Kidney capillary endothelial cell (primary cell): Measurements from ENCODE around the gene SUSD5.

Experiments
- DNase-seq: peaks from one replicate; pipeline ENCODE4 v3.0.0-alpha.2; 2018; ENCODE audit warnings: low spot score

SUSD5 gene

DNA sequence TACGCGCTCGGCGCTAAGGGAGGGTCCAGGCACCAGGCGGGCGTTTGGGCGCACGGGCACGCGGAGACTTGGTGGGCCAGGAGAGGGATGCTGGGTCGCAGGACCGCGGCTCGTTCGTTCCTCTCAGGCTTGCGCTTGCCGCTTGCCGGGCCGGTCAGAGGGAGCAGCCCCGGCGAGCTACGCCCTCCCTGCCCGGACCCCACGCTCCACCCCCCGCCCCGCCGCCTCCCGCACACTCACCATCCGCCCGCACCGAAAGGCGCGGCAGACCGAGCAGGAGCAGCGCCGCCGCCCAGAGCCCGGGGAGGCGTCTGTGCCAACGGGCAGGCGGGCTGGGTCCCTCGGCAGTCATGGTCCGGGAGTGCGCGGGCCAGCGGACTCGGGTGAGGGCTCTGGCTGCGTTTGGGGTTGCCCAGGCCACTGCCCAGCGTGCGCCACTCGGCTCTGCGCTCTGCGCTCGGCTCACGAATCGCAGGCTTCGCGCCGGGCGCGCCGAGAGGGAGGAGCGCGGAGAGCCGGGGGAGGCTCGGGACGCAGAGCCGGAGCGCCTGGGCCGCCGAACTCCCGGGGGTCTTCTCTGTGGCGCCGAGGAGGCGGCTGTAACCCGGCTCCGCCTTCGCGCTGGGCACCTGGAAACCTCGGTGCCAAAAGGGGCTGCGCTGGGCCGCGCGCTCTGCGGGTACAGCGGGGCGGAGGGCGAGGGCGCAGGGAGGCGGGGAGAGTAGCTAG, at the start of gene SUSD5:
TSS of gene SUSD5 (minus strand) at position 365 of the 729 bp plus-strand sequence. CDS start at position 352, 13 bp downstream.
- DNase-seq: peak; percentile 3

DNA sequence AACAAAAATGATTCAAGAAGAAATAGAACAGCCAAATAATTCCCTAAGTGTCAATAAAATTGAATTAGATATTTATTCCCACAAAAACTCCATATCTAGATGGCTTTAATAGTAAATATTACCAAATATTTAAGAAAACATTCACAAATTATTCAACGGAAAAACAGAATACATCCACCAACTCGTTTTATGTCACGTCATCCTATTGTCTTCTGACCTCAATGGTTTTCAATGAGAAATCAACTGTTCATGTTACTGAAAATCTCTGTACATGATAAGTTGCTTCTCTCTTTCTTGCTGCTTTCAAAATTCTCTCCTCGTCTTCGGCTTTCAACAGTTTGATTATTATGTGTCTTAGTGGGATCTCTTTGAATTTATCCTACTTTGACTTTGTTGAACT, 41.5 kb upstream of the SUSD5 start:
- DNase-seq: no peak

DNA sequence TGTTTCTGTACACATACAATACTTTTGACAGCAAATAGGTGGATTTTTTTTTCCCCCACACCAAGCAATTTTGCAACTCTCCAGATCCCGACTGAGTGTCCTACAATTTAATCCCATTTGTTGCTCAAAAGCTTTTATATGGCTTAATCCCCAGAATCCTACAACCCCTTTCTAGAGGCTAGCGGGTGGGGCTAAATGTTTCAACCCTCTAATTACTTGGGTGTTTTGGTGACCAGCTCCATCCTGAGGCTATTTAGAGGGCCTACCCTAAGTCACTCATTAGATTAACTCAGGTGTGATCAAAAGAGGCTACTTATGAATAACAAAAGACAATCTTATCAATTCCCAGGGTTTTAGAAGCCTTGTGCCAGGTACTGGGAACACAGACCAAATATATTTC, 37.6 kb upstream of the SUSD5 start:
- no peak for DNase-seq

DNA sequence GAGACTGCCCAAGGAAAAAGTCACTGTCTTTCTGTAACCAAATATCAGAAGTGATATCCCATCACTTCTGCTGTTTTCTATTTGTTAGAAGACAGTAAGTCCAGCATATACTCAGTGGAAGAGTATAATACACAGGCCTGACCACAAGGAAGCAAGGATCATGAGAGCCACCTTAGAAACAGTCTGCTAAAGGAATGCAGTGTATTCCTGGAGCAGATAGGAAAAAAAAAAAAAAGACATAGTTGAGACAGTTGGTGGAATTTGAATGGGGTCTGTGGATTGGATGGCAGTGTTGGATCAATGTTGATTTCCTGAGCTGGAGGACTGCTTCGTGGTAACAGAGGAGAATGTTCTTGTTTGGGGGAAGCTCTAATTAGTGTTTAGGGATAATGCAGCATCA, 32.1 kb upstream of the SUSD5 start:
- no peak for DNase-seq

DNA sequence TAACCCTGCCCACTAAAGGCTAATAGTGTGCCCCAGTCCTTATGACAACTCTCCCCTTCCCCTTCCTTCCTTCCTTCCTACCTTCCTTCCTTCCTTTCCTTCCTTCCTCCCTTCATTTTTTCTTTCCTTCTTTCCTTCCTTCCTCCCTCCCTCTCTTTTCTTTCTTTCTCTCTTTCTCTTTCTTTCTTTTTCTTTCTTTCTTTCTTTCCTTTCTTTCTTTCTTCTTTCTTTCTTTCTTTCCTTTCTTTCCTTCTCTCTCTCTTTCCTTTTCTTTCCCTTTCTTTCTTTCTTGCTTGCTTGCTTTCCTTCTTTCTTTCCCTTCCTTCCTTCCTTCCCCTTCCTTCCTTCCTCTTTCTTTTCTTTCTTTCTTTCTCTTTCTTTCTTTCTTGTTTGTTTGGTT, 28.2 kb upstream of the SUSD5 start:
- DNase-seq: no peak

DNA sequence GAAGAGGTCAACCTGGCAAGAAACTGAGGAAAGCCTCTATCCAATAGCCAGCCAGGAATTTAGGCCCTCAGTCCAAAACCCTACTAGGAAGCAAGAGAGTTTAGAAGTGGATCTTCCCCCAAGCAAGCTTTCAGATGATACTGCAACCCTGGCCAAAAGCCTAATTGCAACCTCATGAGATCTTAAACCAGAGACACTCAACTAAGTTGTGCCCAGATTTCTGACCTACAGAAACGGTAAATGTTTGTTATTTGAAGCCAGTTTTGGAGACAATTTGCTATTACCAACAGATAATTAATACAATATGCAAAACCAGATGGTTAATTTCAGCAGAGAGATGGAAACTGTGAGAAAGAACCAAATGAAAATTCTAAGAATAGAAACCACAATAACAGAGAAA, 21.7 kb upstream of the SUSD5 start:
- no peak for DNase-seq

DNA sequence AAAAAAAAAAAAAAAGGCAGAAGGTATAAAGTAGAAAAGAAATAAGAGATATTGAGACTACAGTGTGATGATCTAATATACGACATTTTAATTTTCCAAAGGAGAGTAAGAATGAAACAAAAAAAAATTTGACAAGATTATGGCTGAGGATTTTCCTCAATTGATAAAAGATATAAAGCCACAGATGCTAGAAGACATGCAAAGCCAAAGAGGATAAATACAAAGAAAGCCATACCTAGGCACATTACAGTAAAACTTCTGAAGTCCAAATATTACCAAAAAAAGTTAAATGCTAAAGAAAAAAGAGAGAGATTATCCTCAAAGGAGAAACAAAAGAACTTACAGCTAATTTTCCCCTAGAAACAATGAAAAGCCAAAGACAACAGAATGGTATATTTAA, 20.3 kb upstream of the SUSD5 start:
- DNase-seq: no peak

DNA sequence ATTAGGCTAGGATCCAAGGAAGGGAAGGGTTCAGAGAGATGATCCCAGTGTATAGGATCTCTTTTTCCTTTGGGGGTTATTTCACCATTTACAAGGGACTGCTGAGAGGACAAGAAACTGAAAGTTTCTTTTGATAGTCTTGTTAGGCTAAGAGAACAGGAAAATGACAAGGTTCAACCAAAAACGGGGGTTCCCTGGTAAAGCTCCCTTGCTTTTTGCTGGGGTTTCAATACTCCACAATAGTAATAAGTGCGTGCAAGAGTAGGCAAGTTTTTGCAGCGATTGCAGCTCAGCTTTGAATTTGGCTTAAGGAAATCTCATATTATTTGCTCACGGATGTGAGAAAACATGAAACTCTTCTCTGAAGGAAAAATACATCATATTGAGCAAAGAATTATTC, 18.8 kb upstream of the SUSD5 start:
- no peak for DNase-seq

DNA sequence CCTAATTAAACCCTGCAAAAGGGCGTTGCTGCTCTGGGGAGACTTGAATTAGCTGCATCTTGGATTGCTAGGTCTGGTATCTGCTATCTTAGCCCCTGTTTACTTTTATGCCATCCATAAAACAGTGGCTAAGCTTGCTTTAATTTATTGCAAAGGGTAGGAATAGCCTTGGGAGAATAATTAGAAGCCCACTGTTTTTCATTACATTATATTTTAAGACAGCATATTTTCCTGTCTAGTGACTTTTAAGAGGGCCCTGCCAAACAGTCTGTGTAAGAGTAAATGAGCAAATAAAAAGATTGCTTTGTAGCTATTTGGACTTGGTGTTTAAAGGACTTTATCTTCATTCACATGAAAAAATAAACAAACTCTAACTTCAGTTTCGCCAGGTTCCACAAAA, 17.4 kb upstream of the SUSD5 start:
- no peak for DNase-seq

DNA sequence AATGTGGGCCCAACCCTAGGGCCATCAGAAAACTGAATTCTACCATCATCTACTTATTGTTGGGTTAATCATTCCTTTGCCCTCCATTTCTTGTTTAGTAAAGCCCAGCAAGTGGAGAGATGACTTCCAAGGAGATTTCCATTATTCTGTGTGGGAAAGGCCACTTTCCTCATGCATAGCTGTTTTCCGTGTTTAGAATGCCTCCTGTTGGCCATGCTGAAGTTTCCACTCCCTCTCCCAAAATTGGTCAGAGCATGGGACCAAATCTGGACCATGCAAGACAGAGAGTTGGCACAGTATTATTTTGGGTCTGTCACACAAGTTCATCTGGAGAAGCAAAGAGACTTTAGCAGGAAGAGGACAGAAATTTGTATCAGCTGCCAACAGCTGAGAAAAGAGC, 15.3 kb upstream of the SUSD5 start:
- no peak for DNase-seq

DNA sequence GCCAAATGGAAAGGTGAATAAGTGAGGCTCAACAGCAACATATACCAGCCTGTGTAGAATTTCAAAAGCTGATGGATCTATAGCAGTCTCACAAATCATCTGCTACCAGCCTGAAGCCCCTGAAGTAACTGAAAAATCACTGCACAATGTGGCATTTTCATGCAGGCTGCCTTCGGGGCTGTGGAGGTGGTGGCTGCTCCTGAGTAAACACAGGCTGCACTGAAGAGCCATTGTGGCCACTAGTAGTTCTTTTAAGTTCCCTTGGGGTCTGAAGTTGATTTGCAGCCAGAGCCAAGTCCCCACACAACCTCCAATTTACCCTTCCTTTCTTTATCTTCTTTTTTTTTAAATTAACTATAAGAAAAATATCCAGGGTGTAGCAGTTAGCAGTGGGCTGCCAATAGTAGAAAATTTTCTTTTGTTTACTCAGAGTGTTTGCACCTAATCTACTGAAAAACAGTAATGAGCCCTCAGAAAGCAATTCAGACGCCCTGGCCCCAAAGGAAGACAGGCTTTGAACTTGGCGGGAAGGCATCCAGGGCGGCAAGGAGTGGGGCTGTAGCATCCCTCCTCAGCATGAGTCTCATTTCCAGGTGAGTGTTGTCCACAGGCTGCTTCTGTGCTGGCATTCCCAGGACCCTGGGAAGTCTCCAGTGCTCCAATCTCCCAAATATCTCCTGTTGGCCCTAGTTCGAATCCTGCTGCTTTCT, 13.3 kb upstream of the SUSD5 start:
- no peak for DNase-seq

DNA sequence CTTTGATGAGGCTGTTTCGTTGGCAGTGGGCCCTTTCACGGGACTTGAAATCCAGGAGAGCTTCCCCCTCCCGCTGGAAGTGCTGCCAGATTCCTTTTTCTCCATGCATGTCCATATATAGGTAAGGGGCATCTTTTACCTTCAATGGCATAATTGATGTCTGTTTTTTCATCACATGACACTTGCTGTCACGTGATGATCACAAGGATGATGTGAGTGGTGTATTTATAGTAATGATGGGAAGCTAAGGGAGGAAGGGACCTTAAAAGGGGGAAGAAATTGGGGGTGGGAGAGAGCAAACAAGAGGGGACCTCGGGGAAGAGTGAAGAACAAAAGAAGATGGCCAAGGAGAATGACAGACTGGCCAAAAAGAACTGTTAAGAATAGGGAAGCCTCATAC, 11.3 kb upstream of the SUSD5 start:
- DNase-seq: no peak

DNA sequence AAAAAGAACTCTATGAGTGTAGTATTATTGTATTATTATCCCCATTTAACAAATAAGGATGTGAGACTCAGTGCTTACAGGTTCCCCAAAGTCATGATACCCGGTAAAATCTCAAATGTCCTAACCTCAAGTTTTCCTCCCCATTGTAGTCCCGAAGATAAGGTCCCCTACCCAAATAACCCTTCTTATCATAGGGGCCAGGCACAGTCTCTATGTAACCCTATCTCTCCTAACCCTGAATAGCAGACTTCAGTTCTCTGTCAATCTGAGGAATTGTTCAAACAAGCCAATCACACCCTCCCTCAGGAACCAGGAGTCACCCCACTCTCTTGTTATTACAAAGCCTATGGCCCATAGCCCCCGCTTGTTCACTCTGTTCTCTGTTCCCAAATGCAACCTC, 10.5 kb upstream of the SUSD5 start:
- no peak for DNase-seq

DNA sequence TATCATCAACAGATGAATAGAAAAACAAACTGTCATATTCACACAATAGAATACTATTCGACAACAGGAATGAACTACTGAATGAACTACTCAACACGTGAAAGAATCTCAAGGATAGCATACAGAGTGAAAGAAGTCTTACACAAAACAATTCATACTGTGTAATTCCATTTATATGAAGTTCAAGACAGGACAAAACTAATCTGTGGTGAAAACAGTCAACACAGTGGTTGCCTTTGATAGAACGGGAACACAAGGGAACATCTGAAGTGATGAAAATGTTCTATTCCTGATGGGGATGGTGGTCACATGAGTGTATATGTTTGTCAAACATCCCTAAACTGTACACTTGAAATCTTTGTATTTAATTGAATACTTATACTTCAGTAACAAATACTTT, 2.6 kb upstream of the SUSD5 start:
- DNase-seq: no peak

DNA sequence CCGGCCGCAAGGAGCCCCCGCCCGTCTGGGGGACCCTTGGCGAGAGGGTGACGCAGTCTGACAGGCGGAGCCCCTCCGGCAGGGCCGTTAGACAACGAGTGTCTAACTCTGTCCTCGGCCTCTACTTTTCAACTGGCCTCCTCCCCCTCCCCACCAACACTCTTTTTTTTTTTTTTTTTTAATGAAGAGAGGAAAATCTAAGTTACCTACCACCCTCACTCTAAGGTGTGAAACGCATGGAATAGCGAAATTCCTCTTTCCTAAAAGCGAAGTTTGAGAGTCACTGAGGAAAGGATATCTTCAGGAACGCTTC, 521 bp upstream of the SUSD5 start:
- DNase-seq: no peak

DNA sequence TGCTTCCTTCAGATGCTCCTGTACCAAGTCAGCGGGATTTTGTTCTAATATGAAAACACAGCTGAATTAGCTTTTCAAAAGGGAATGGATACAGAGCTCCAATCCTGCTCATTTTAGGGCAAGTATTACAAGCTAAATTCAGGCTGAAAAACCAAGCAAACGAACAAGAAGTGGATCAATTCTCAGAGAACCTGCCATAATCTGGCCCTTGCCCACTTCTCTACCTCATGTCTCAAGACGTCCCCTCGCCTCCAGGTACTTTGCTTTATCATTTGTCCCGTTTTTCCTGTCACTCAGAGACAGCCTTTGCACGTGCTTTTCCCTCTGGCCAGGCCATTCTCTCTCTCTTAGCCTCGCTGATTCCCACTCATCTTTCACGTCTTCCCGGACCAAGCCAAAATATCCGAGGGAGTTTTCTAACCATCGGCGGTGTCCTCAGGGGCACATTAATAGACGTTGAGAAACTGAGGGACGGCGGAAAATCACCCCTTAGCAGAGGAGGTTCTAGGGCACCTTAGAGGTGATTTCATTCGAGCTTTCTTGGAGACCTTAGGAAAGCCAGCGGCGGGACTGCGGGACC, 654 bp downstream of the SUSD5 start:
- DNase-seq: peak; percentile 18

DNA sequence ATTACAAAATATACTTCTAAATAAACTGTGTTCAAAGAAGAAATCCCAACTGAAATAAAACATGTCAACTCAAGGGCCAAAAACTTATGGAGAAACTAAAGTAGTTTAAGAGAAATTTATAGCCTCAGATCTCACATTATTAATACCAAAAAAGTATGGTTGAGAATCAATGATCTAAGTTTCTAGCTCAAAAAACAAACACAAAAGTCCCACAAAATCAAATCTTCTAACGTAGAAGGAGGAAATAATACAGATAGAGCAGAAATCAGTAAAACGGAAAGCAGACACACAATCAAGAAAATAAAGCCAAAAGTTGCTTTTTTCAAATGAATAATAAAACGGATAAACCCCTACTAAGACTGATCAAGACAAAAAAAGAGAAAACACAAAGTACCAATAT, 2.9 kb downstream of the SUSD5 start:
- DNase-seq: no peak

DNA sequence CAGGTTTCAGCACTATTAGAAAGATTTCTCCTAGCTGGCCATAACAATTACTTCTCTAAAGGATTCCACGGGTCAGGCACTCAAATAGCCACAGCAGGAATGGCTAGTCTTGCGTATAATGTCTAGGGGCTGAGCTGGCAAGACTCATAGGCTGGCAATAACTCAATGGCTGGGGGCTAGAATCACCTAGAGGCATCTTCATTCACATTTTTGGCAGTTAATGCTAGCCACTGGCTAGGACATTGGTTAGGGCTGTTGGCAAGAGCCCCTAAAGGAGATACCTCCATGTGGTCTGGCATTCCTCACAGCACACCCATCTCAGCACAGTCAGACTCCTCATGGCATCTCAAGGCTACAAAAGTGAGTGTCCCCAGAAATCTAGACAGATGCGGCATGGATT, 6.2 kb downstream of the SUSD5 start:
- DNase-seq: no peak

DNA sequence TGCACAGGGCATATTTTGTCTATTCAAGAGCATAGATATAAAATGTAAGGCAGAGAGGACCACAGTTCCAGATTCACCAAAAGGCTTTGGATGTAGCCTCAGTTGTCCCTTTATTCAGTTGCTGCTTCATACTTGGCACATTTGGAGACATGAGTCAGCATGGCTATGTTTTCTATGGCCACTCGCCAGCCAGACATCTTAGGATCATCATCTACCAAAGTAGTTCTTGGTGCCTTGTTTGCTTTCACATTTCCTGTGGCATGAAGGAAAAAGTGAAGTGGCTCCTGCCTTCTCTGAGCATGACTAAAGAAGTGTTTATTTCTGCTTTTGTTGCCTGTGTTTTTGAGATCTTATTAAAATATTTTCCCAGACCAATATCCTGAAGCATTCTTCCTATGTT, 7.2 kb downstream of the SUSD5 start:
- DNase-seq: peak; percentile 26

DNA sequence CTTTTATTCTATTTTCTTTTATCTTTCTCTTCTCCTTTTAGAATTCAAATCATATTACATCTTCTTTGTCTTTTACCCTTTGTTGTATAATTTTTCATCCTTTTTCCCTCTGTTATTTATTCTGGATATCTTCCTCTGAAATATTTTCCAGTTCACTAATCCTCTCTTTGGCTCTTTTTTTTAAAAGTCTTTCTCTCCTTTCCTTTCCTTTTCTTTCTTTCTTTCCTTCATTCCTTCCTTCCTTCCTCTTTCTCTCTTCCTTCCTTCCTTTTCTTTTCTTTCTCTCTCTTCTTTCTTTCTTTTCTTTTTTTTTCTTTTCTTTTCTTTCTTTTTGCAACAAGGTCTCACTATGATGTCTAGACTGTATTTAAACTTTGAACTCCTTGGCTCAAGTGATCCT, 9.3 kb downstream of the SUSD5 start:
- DNase-seq: no peak

DNA sequence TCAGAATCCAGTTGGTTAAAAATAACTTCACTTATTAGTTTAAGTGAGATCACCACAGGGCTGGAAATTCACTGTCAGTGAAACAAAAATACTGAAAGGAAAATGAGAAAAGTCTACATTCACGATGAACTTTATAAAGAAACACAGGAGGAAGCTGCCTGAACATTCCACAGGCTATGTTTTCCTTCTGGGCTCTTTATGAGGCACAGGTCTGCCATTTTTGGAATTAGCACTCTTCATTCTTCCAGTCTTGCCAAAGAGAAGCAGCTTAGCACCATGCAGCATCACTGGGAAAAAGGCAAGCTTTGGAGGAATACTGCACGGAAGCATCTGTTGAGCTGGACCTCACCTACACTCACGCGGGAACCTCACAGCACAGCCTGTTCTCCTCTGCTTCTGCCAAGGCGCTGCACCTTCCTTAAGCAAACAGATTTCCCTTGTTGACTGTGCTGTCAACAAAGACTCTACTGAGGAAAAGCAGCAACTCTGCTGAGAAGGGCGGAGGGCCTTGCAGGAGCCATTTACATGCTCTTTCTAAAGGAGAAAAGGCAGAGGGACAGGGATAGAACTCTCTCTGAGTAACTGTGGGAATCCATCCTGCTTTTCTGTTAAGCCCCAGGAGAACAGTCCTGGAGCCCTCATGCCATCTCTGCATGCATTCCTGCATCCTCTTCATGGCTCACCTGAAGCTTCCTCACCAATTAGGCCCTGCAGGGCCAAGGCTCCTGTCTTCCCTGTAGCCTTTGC, 15.7 kb downstream of the SUSD5 start:
- DNase-seq: no peak

DNA sequence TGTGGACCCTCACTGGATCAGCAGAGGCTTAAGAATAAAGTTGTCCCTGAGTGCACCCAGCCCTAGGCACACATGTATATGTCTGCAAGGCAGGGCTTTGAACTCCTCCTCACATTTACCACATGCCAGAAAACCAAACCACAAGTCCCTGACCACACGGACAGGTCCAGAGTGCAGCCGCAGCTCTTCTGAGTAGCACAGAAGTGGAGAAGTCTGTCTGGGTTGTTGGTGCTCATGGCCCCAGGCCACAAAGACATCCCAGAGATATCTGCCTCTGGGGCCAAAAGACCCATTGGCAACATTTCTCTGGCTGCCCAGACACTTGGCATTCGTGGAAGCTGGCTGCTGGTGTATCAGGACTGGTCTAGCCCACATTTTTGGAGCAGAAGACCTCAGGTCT, 17.4 kb downstream of the SUSD5 start:
- DNase-seq: no peak

DNA sequence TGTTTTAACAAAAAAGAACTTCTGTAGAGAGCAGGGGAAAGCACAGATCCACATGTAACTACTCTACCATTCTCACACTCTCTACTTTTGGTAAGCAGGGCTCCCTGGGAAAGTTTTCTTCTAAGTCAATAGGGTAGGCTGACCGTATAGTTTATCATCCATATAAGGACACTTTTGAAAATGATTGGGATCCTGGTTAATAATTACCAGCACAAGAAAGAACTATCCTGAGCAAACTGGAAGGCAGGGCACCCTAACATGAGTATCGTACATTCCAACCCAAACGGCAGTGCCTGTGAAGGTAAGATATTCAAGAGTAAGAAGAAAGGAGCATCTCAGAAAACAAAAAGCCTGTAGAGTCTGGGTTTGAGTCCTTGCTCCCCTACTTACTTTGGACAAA, 22.1 kb downstream of the SUSD5 start:
- no peak for DNase-seq
